GM10266 (cell line): ENCODE measurements around the gene CDK5RAP1.

ENCODE experiments used
- DNase-seq: peaks from one replicate; pipeline ENCODE4 v3.0.0; 2012; ENCODE audit errors: extremely low spot score
- TF ChIP-seq, protein P1 (sequence below): IDR thresholded peaks from 2 replicates; pipeline ENCODE4 v1.5.1; 2012; ENCODE audit warnings: mild to moderate bottlenecking, low read depth; ENCODE audit not compliant: control insufficient read depth, insufficient read depth; ENCODE audit errors: missing control alignments

CDK5RAP1 gene

DNA sequence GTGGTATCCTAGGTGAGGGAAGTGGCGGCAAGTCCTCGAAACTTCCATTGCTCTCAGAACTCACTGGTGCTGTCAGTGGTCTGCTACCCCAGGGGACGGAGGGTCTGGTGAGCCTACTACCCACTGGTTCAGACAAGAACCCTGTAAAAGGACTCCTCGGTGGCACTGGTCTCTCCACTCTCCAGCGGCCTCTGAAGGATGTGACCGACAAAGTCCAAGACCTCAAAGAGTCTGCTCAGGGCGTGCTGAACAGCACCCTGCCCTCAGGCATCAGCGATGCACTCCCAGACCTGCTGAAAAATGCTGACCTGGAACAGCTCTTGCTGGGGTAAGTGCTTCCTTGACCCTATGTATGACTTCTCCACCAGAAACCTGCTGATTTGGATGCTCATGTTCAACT is 51.8 kb downstream of the CDK5RAP1 start:
- DNase-seq, result no peak
- TF ChIP-seq, protein P1, sequence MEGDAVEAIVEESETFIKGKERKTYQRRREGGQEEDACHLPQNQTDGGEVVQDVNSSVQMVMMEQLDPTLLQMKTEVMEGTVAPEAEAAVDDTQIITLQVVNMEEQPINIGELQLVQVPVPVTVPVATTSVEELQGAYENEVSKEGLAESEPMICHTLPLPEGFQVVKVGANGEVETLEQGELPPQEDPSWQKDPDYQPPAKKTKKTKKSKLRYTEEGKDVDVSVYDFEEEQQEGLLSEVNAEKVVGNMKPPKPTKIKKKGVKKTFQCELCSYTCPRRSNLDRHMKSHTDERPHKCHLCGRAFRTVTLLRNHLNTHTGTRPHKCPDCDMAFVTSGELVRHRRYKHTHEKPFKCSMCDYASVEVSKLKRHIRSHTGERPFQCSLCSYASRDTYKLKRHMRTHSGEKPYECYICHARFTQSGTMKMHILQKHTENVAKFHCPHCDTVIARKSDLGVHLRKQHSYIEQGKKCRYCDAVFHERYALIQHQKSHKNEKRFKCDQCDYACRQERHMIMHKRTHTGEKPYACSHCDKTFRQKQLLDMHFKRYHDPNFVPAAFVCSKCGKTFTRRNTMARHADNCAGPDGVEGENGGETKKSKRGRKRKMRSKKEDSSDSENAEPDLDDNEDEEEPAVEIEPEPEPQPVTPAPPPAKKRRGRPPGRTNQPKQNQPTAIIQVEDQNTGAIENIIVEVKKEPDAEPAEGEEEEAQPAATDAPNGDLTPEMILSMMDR, result no peak

GRCh38 chr20:33348136-33348937 is 53.0 kb downstream of the CDK5RAP1 start:
- TF ChIP-seq, protein P1, result no peak
- no peak for DNase-seq

DNA sequence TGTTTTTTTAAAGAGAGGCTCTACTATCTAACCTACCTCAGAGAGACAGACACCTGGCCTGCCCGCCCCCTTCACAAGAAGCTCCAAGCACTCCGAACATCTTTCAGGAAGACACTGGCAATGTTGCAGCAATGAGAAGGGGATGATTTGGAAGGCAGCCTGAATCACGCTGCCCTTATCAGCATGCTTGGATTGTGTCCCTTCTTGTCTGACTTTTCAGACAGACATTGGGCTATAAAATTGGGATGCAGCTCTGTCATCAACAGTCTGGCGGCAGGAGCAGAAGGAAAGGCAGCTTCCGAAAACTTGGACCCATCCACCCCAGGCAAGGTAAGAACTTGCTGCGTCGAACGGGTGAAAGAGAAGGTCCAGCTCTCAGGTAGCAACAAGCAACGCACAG is 56.0 kb downstream of the CDK5RAP1 start:
- DNase-seq, result no peak
- TF ChIP-seq, protein P1, result no peak

- DNase-seq, result no peak
- TF ChIP-seq, protein P1, result no peak
These were observed 57.8 kb downstream of the CDK5RAP1 start for GRCh38 chr20:33343521-33343920.

DNA sequence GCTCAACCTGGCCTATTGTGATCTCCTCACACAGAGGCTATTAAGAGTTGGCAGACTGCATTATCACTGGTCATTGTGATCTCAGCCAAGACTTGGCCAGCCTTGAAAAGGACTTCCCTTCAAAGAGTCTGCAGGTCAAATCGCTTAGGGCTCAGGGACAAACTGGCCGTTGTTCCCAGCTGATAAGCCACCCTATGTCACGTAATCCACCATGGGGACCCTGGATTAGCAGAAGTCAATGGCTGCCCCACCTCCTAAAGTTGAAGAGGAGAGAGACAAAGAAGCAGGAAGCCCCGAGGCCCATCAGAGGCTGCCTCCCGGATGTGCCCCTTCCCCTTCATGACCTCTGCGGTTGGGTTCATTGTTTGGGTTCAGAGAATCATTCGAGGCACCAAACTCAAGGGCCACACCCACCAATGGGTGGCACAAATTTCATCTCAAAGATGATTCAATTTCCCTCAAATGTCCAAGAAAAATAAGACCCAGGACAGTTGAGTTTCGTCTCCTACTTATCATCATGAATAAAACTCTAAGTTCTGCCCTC is 61.7 kb downstream of the CDK5RAP1 start:
- DNase-seq, result no peak
- TF ChIP-seq, protein P1, result no peak

DNA sequence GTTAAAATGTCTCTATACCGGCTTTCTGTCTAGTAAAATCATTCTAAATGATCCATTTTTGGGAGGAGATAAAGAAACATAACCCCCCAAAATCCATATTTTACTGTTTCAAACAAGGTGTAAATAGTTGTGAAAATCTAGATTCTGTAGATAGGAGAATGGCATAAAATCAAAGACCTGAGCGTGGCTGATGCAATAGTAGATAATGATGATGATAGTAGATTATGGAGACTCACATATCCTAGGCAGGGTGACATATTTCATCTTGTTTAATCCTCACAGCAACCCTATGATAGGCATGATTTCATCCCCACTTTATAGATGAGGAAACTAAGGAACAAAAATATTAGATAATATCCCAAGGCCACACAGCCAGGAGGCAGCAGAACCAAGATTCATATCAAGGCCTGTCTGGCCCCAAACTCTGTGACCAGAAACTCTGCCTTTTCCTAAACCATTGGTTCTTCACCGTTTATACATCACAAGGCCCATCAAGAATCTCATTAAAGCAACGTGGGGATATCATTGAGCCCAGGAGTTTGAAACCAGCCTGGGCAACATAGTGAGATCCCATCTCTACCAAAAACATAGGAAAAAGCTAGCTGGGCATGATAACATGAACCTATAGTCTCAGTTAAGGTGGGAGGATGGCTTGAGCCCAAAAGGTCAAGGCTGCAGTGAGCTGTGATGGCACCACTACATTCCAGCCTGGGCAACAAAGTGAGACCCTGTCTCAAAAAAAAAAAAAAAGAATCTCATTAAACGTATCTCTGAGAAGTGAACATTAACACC is 62.7 kb downstream of the CDK5RAP1 start:
- no peak for DNase-seq
- TF ChIP-seq, protein P1, result no peak
